Stimulated activated naive CD8-positive, alpha-beta T cell treated with anti-CD3 and anti-CD28 coated beads, Interleukin-15, amount 100 ng/mL, for 72 hours (primary cell): ENCODE data around the gene ARAP1.

ENCODE experiments used
- ATAC-seq: fragments of 150-1000 bp; cut with Tn5 transposase; 2 replicates; pipeline ENCODE4 v1.10.0; 2021; ENCODE audit warnings: mild to moderate bottlenecking, moderate library complexity
- DNase-seq, 2 donors: peaks; one replicate each; pipeline ENCODE4 v3.0.0; 2021 to 2022
- H3K27ac Mint-ChIP-seq, 2 donors: one replicate each; pipeline ENCODE4 v1.8.0; 2022; ENCODE audit warnings: mild to moderate bottlenecking in 2 of 2, mixed read lengths in 2 of 2, moderate library complexity in 2 of 2
- H3K27me3 Mint-ChIP-seq: one replicate; pipeline ENCODE4 v1.8.0; 2022; ENCODE audit warnings: mixed read lengths
- H3K4me1 Mint-ChIP-seq: one replicate; pipeline ENCODE4 v1.8.0; 2022; ENCODE audit warnings: mild to moderate bottlenecking, mixed read lengths
- H3K4me3 Mint-ChIP-seq, 2 donors: one replicate each; pipeline ENCODE4 v1.8.0; 2022; ENCODE audit warnings: mild to moderate bottlenecking in 2 of 2, mixed read lengths in 2 of 2, moderate library complexity in 1 of 2
- H3K9me3 Mint-ChIP-seq, 2 donors: one replicate each; pipeline ENCODE4 v1.8.0; 2022; ENCODE audit warnings: mixed read lengths in 2 of 2

ARAP1 gene

GRCh38 chr11:72683782-72684200 is 68.4 kb downstream of the ARAP1 start:
- Mint-ChIP-seq H3K27me3 (peaks cover 12% of the 10 kb centered on the region), H3K9me3 (no peaks in the 10 kb centered on the region), H3K27ac (no peak overlapping the region), H3K4me1 (peaks cover 60% of the 10 kb centered on the region), H3K4me3 (no peak overlapping the region)
- ATAC-seq (peak; percentile 57), DNase-seq (peak; percentile 68 to 73)

- DNase-seq, result no peak
- Mint-ChIP-seq H3K27me3 (peaks cover 22% of the 10 kb centered on the region), H3K27ac (no peak overlapping the region), H3K9me3 (no peaks in the 10 kb centered on the region), H3K4me1 (peaks cover 56% of the 10 kb centered on the region), H3K4me3 (no peak overlapping the region)
- ATAC-seq, result no peak
Measured at GRCh38 chr11:72682858-72683243, 69.4 kb downstream of the ARAP1 start.

GRCh38 chr11:72682238-72682857 is 69.9 kb downstream of the ARAP1 start:
- ATAC-seq, result no peak
- peaks cover 27% of the 10 kb centered on the region for H3K27me3 Mint-ChIP-seq
- H3K27ac Mint-ChIP-seq, result no peak overlapping the region
- H3K4me1 Mint-ChIP-seq, result peaks cover 52% of the 10 kb centered on the region
- H3K4me3 Mint-ChIP-seq, result no peak overlapping the region
- H3K9me3 Mint-ChIP-seq, result no peaks in the 10 kb centered on the region
- no peak for DNase-seq

GRCh38 chr11:72681226-72682153 is 70.7 kb downstream of the ARAP1 start:
- H3K27ac Mint-ChIP-seq, result peak overlapping the region in 1 of 2 donors; percentile 52
- no peak overlapping the region for H3K4me3 Mint-ChIP-seq
- H3K27me3 Mint-ChIP-seq, result peaks cover 35% of the 10 kb centered on the region
- DNase-seq (no peak), ATAC-seq (no peak)
- H3K9me3 Mint-ChIP-seq, result no peaks in the 10 kb centered on the region
- H3K4me1 Mint-ChIP-seq, result peaks cover 49% of the 10 kb centered on the region

GRCh38 chr11:72680624-72681158 is 71.5 kb downstream of the ARAP1 start:
- DNase-seq (no peak), ATAC-seq (no peak)
- Mint-ChIP-seq H3K9me3 (no peaks in the 10 kb centered on the region), H3K27ac (peak overlapping the region; percentile 14 to 52), H3K4me3 (no peak overlapping the region), H3K27me3 (peaks cover 43% of the 10 kb centered on the region), H3K4me1 (peaks cover 41% of the 10 kb centered on the region)

- ATAC-seq, result no peak
- Mint-ChIP-seq H3K27me3 (peaks cover 52% of the 10 kb centered on the region), H3K27ac (no peak overlapping the region), H3K4me1 (peaks cover 33% of the 10 kb centered on the region), H3K4me3 (no peak overlapping the region), H3K9me3 (no peaks in the 10 kb centered on the region)
- DNase-seq, result no peak
Measured at GRCh38 chr11:72679869-72680268, 72.3 kb downstream of the ARAP1 start.

GRCh38 chr11:72678524-72678923 is 73.7 kb downstream of the ARAP1 start:
- ATAC-seq (no peak), DNase-seq (no peak)
- no peak overlapping the region for H3K27ac Mint-ChIP-seq
- peaks cover 19% of the 10 kb centered on the region for H3K4me1 Mint-ChIP-seq
- no peak overlapping the region for H3K4me3 Mint-ChIP-seq
- H3K9me3 Mint-ChIP-seq, result no peaks in the 10 kb centered on the region
- H3K27me3 Mint-ChIP-seq, result peaks cover 65% of the 10 kb centered on the region

GRCh38 chr11:72676861-72677341 is 75.3 kb downstream of the ARAP1 start:
- ATAC-seq (peak; percentile 71), DNase-seq (peak; percentile 64 to 65)
- Mint-ChIP-seq H3K9me3 (no peaks in the 10 kb centered on the region), H3K27ac (peak overlapping the region in 1 of 2 donors; percentile 29), H3K4me1 (peaks cover 24% of the 10 kb centered on the region), H3K27me3 (peaks cover 81% of the 10 kb centered on the region), H3K4me3 (no peak overlapping the region)

- H3K27ac Mint-ChIP-seq, result no peak overlapping the region
- no peaks in the 10 kb centered on the region for H3K9me3 Mint-ChIP-seq
- no peak for ATAC-seq
- H3K4me1 Mint-ChIP-seq, result peaks cover 21% of the 10 kb centered on the region
- no peak overlapping the region for H3K4me3 Mint-ChIP-seq
- no peak for DNase-seq
- peaks cover 98% of the 10 kb centered on the region for H3K27me3 Mint-ChIP-seq
Measured at GRCh38 chr11:72675221-72675620, 77.0 kb downstream of the ARAP1 start.

- ATAC-seq, result no peak
- Mint-ChIP-seq H3K9me3 (no peaks in the 10 kb centered on the region), H3K27me3 (peaks cover 91% of the 10 kb centered on the region), H3K4me1 (peaks cover 15% of the 10 kb centered on the region), H3K4me3 (no peak within 1 kb of the TSS), H3K27ac (peak within 1 kb of the TSS in 1 of 2 donors; percentile 12)
- DNase-seq, result no peak
Measured at GRCh38 chr11:72673943-72674828, 78.0 kb downstream of the ARAP1 start, which contains the start of gene PDE2A. Gene PDE2A, minus strand, starts transcription at chr11:72674422. Its CDS starts 215 bp downstream, at chr11:72674207.

- Mint-ChIP-seq H3K4me1 (peaks cover 22% of the 10 kb centered on the region), H3K27ac (peak overlapping the region in 1 of 2 donors; percentile 12), H3K4me3 (no peak overlapping the region), H3K9me3 (no peaks in the 10 kb centered on the region), H3K27me3 (peaks cover 83% of the 10 kb centered on the region)
- ATAC-seq (no peak), DNase-seq (no peak)
Measured at GRCh38 chr11:72673284-72673942, 78.8 kb downstream of the ARAP1 start.

- Mint-ChIP-seq H3K27me3 (peaks cover 76% of the 10 kb centered on the region), H3K9me3 (no peaks in the 10 kb centered on the region), H3K4me1 (peaks cover 22% of the 10 kb centered on the region), H3K27ac (no peak overlapping the region), H3K4me3 (no peak overlapping the region)
- ATAC-seq (no peak), DNase-seq (no peak)
Measured at GRCh38 chr11:72672597-72673238, 79.5 kb downstream of the ARAP1 start.

GRCh38 chr11:72671152-72672099 is 80.8 kb downstream of the ARAP1 start:
- Mint-ChIP-seq H3K27ac (peak overlapping the region in 1 of 2 donors; percentile 1), H3K27me3 (peaks cover 74% of the 10 kb centered on the region), H3K4me3 (no peak overlapping the region), H3K4me1 (peaks cover 15% of the 10 kb centered on the region), H3K9me3 (peaks cover 8% of the 10 kb centered on the region in 2 donors)
- DNase-seq, result no peak
- no peak for ATAC-seq
